NCI-H1436 treated with DMSO at 0.1 percent for 48 hours (cell line): Measurements from ENCODE around the gene NEGR1.
"Not testable (repeated sequence)": the region's sequence is repeated elsewhere in the genome, so short reads cannot be mapped to it uniquely, and the experiment has no call there.

Experiments used
- DNase-seq: peaks from one replicate; lab custom pipeline; 2025; lab: John Stamatoyannopoulos, UW

NEGR1 gene

GRCh38 chr1:71940261-71940660 is 342.1 kb downstream of the NEGR1 start:
- DNase-seq, result no peak

- DNase-seq, result no peak
Measured at GRCh38 chr1:71930511-71930910, 351.8 kb downstream of the NEGR1 start.

GRCh38 chr1:71921935-71922559 is 360.3 kb downstream of the NEGR1 start:
- DNase-seq, result no peak

GRCh38 chr1:71921204-71921603 is 361.1 kb downstream of the NEGR1 start:
- DNase-seq, result no peak

- no peak for DNase-seq
Measured at GRCh38 chr1:71920556-71920955, 361.8 kb downstream of the NEGR1 start.

GRCh38 chr1:71919811-71920509 is 362.4 kb downstream of the NEGR1 start:
- DNase-seq, result peak; percentile 22

GRCh38 chr1:71918630-71919029 is 363.7 kb downstream of the NEGR1 start:
- DNase-seq, result no peak

GRCh38 chr1:71916894-71917293 is 365.4 kb downstream of the NEGR1 start:
- DNase-seq, result no peak

GRCh38 chr1:71914626-71915025 is 367.7 kb downstream of the NEGR1 start:
- DNase-seq, result no peak

GRCh38 chr1:71908871-71909390 is 373.4 kb downstream of the NEGR1 start:
- DNase-seq, result no peak

GRCh38 chr1:71908303-71908702 is 374.0 kb downstream of the NEGR1 start:
- no peak for DNase-seq

- no peak for DNase-seq
Measured at GRCh38 chr1:71899881-71900280, 382.5 kb downstream of the NEGR1 start.

- not testable (repeated sequence) for DNase-seq
Measured at GRCh38 chr1:71888166-71888565, 394.2 kb downstream of the NEGR1 start.

- DNase-seq, result no peak
Measured at GRCh38 chr1:71885171-71885570, 397.2 kb downstream of the NEGR1 start.

- no peak for DNase-seq
Measured at GRCh38 chr1:71882637-71883036, 399.7 kb downstream of the NEGR1 start.

- DNase-seq, result no peak
Measured at GRCh38 chr1:71882226-71882625, 400.1 kb downstream of the NEGR1 start.

- DNase-seq, result no peak
Measured at GRCh38 chr1:71881611-71882010, 400.7 kb downstream of the NEGR1 start.

GRCh38 chr1:71869326-71869725 is 413.0 kb downstream of the NEGR1 start:
- no peak for DNase-seq

GRCh38 chr1:71862756-71863155 is 419.6 kb downstream of the NEGR1 start:
- no peak for DNase-seq

GRCh38 chr1:71861022-71861421 is 421.3 kb downstream of the NEGR1 start:
- DNase-seq, result no peak

- DNase-seq, result no peak
Measured at GRCh38 chr1:71859806-71860205, 422.5 kb downstream of the NEGR1 start.

- no peak for DNase-seq
Measured at GRCh38 chr1:71857862-71858261, 424.5 kb downstream of the NEGR1 start.

GRCh38 chr1:71853360-71853759 is 429.0 kb downstream of the NEGR1 start:
- DNase-seq, result no peak

GRCh38 chr1:71850936-71851335 is 431.4 kb downstream of the NEGR1 start:
- DNase-seq, result no peak
